WTC11 (cell line): Measurements from ENCODE around the gene ABCB7. TPM values are rescaled to one million over a fixed set of nuclear protein-coding genes. Genes with fewer than 3 reads are reported as not detected.

ENCODE experiments used
- ATAC-seq: fragments of 200-7000 bp; cut with Tn5 transposase; 2 replicates; pipeline ENCODE4 v1.10.0; 2021; ENCODE audit warnings: mild to moderate bottlenecking, moderate library complexity
- CTCF ChIA-PET: fragments of 300-600 bp; sonication (Branson Sonifier 250); formaldehyde crosslinking; loops from one replicate; lab custom pipeline; 2021; ENCODE audit warnings: antibody characterized with exemption; lab: Charles Lee
- POLR2A ChIA-PET: fragments of 350-600 bp; sonication (Branson Sonifier 250); formaldehyde crosslinking; loops from one replicate; lab custom pipeline; 2021; ENCODE audit warnings: antibody characterized with exemption; lab: Charles Lee
- DNase-seq: peaks from one replicate; pipeline ENCODE4 v3.0.0; 2021; ENCODE audit warnings: low spot score
- H3K27ac Mint-ChIP-seq: 2 replicates; pipeline ENCODE4 v1.8.0; 2021; ENCODE audit warnings: mixed read lengths
- H3K27me3 Mint-ChIP-seq: 2 replicates; pipeline ENCODE4 v1.8.0; 2021; ENCODE audit warnings: low read depth, mild to moderate bottlenecking, moderate library complexity, mixed read lengths
- H3K36me3 Mint-ChIP-seq: 2 replicates; pipeline ENCODE4 v1.8.0; 2021; ENCODE audit warnings: mixed read lengths
- H3K4me1 Mint-ChIP-seq: 2 replicates; pipeline ENCODE4 v1.8.0; 2022; ENCODE audit warnings: mixed read lengths
- H3K4me3 Mint-ChIP-seq: 2 replicates; pipeline ENCODE4 v1.8.0; 2021; ENCODE audit warnings: mild to moderate bottlenecking, moderate library complexity, mixed read lengths
- H3K9me3 Mint-ChIP-seq: 2 replicates; pipeline ENCODE4 v1.8.0; 2021; ENCODE audit warnings: mixed read lengths
- ATF6 ChIP-seq: sonication (generic); formaldehyde crosslinking; IDR thresholded peaks from 2 replicates; pipeline ENCODE4 v1.8.1; 2023; ENCODE audit warnings: mild to moderate bottlenecking, missing genetic modification reagents
- CREB1 ChIP-seq: sonication (generic); formaldehyde crosslinking; IDR thresholded peaks from 2 replicates; pipeline ENCODE4 v1.8.0; 2023; ENCODE audit warnings: mild to moderate bottlenecking, missing genetic modification reagents
- ETV6 ChIP-seq: sonication (generic); formaldehyde crosslinking; IDR thresholded peaks from 2 replicates; pipeline ENCODE4 v1.8.1; 2022; ENCODE audit warnings: mild to moderate bottlenecking, missing genetic modification reagents
- FOXK1 ChIP-seq: sonication (generic); formaldehyde crosslinking; IDR thresholded peaks from 2 replicates; pipeline ENCODE4 v1.8.0; 2022; ENCODE audit warnings: mild to moderate bottlenecking, moderate library complexity, missing genetic modification reagents
- GRHL2 ChIP-seq: fragments of 250-450 bp; sonication (Bioruptor Pico); IDR thresholded peaks from 2 replicates; pipeline ENCODE4 v1.8.0; 2022; ENCODE audit warnings: mild to moderate bottlenecking, moderate library complexity; ENCODE audit not compliant: insufficient replicate concordance, severe bottlenecking
- IRF2 ChIP-seq: sonication (generic); formaldehyde crosslinking; IDR thresholded peaks from 2 replicates; pipeline ENCODE4 v1.8.0; 2022; ENCODE audit warnings: low read depth, missing genetic modification reagents, borderline replicate concordance
- JAZF1 ChIP-seq: fragments of 250-450 bp; sonication (Bioruptor Pico); IDR thresholded peaks from 2 replicates; pipeline ENCODE4 v1.9.0; 2021; ENCODE audit warnings: moderate library complexity, mild to moderate bottlenecking, inconsistent platforms
- KAT7 ChIP-seq: sonication (generic); formaldehyde crosslinking; IDR thresholded peaks from 2 replicates; pipeline ENCODE4 v1.8.1; 2023; ENCODE audit warnings: missing genetic modification reagents, mild to moderate bottlenecking, borderline replicate concordance
- MLX ChIP-seq: sonication (generic); formaldehyde crosslinking; IDR thresholded peaks from 2 replicates; pipeline ENCODE4 v1.8.1; 2023; ENCODE audit warnings: mild to moderate bottlenecking, missing genetic modification reagents, moderate library complexity
- MXD4 ChIP-seq: fragments of 250-450 bp; sonication (Bioruptor Pico); IDR thresholded peaks from 2 replicates; pipeline ENCODE4 v1.8.0; 2021; ENCODE audit warnings: mild to moderate bottlenecking, moderate library complexity, borderline replicate concordance
- NR2C2 ChIP-seq: sonication (generic); formaldehyde crosslinking; IDR thresholded peaks from 2 replicates; pipeline ENCODE4 v1.8.0; 2022; ENCODE audit warnings: mild to moderate bottlenecking, missing genetic modification reagents
- SOX15 ChIP-seq: fragments of 250-450 bp; sonication (Bioruptor Pico); IDR thresholded peaks from 2 replicates; pipeline ENCODE4 v1.9.0; 2021; ENCODE audit warnings: mild to moderate bottlenecking
- TP53 ChIP-seq: sonication (generic); formaldehyde crosslinking; IDR thresholded peaks from 2 replicates; pipeline ENCODE4 v1.8.1; 2023; ENCODE audit warnings: mild to moderate bottlenecking, missing genetic modification reagents
- ZBTB21 ChIP-seq: sonication (generic); formaldehyde crosslinking; IDR thresholded peaks from 2 replicates; pipeline ENCODE4 v1.8.1; 2023; ENCODE audit warnings: mild to moderate bottlenecking, missing genetic modification reagents, borderline replicate concordance
- ZNF317 ChIP-seq: sonication (generic); formaldehyde crosslinking; IDR thresholded peaks from 2 replicates; pipeline ENCODE4 v1.8.1; 2023; ENCODE audit warnings: low read depth, mild to moderate bottlenecking, moderate library complexity, missing genetic modification reagents, borderline replicate concordance
- ZNF671 ChIP-seq: fragments of 250-450 bp; sonication (Bioruptor Pico); IDR thresholded peaks from 2 replicates; pipeline ENCODE4 v1.8.0; 2021; ENCODE audit warnings: mild to moderate bottlenecking
- total RNA-seq: library from RNA; stranded (reverse); gene quantifications from 3 replicates; pipeline ENCODE4 v1.2.3, GENCODE V29; 2021
- TF ChIP-seq, protein P1 (sequence below): fragments of 250-450 bp; sonication (Bioruptor Pico); IDR thresholded peaks from 2 replicates; pipeline ENCODE4 v1.9.0; 2021; ENCODE audit warnings: mild to moderate bottlenecking, borderline replicate concordance
- TF ChIP-seq, protein P2 (sequence below): sonication (generic); formaldehyde crosslinking; IDR thresholded peaks from 2 replicates; pipeline ENCODE4 v1.8.1; 2023; ENCODE audit warnings: mild to moderate bottlenecking, moderate library complexity, missing genetic modification reagents
- TF ChIP-seq, protein P3 (sequence below): sonication (generic); formaldehyde crosslinking; IDR thresholded peaks from 2 replicates; pipeline ENCODE4 v1.8.0; 2023; ENCODE audit warnings: missing genetic modification reagents

ABCB7 gene
- total RNA-seq, 1 experiment from 2014 or later, result 41.6 TPM

DNA sequence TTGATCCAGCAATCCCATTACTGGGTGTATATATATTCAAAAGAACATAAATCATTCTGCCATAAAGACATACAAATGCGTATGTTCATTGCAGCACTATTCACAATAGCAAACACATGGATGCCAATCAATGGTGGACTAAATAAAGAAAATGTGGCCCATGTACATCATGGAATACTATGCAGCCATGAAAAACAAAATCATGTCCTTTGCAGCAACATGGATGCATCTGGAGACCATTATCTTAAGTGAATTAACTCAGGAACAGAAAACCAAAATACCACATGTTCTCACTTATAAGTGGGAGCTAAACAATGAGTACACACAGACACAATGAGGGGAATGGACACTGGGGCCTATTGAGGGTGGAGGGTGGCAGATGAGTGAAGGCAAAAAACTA is 81.6 kb downstream of the ABCB7 start:
- no peak for TF ChIP-seq CREB1 (CRISPR knock-in tag)
- TF ChIP-seq, protein P1, sequence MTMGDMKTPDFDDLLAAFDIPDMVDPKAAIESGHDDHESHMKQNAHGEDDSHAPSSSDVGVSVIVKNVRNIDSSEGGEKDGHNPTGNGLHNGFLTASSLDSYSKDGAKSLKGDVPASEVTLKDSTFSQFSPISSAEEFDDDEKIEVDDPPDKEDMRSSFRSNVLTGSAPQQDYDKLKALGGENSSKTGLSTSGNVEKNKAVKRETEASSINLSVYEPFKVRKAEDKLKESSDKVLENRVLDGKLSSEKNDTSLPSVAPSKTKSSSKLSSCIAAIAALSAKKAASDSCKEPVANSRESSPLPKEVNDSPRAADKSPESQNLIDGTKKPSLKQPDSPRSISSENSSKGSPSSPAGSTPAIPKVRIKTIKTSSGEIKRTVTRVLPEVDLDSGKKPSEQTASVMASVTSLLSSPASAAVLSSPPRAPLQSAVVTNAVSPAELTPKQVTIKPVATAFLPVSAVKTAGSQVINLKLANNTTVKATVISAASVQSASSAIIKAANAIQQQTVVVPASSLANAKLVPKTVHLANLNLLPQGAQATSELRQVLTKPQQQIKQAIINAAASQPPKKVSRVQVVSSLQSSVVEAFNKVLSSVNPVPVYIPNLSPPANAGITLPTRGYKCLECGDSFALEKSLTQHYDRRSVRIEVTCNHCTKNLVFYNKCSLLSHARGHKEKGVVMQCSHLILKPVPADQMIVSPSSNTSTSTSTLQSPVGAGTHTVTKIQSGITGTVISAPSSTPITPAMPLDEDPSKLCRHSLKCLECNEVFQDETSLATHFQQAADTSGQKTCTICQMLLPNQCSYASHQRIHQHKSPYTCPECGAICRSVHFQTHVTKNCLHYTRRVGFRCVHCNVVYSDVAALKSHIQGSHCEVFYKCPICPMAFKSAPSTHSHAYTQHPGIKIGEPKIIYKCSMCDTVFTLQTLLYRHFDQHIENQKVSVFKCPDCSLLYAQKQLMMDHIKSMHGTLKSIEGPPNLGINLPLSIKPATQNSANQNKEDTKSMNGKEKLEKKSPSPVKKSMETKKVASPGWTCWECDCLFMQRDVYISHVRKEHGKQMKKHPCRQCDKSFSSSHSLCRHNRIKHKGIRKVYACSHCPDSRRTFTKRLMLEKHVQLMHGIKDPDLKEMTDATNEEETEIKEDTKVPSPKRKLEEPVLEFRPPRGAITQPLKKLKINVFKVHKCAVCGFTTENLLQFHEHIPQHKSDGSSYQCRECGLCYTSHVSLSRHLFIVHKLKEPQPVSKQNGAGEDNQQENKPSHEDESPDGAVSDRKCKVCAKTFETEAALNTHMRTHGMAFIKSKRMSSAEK (CRISPR knock-in tag), result no peak
- no peak for TF ChIP-seq KAT7 (CRISPR knock-in tag)
- no peak for TF ChIP-seq FOXK1 (CRISPR knock-in tag)
- no peak for TF ChIP-seq JAZF1 (CRISPR knock-in tag)
- TF ChIP-seq, protein P2, sequence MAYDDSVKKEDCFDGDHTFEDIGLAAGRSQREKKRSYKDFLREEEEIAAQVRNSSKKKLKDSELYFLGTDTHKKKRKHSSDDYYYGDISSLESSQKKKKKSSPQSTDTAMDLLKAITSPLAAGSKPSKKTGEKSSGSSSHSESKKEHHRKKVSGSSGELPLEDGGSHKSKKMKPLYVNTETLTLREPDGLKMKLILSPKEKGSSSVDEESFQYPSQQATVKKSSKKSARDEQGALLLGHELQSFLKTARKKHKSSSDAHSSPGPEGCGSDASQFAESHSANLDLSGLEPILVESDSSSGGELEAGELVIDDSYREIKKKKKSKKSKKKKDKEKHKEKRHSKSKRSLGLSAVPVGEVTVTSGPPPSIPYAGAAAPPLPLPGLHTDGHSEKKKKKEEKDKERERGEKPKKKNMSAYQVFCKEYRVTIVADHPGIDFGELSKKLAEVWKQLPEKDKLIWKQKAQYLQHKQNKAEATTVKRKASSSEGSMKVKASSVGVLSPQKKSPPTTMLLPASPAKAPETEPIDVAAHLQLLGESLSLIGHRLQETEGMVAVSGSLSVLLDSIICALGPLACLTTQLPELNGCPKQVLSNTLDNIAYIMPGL (CRISPR knock-in tag), result no peak
- no peak for TF ChIP-seq MXD4 (CRISPR knock-in tag)
- TF ChIP-seq, protein P3, sequence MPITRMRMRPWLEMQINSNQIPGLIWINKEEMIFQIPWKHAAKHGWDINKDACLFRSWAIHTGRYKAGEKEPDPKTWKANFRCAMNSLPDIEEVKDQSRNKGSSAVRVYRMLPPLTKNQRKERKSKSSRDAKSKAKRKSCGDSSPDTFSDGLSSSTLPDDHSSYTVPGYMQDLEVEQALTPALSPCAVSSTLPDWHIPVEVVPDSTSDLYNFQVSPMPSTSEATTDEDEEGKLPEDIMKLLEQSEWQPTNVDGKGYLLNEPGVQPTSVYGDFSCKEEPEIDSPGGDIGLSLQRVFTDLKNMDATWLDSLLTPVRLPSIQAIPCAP (CRISPR knock-in tag), result no peak
- TF ChIP-seq GRHL2, result no peak
- no peak for TF ChIP-seq MLX (CRISPR knock-in tag)
- TF ChIP-seq ZNF671 (CRISPR knock-in tag), result no peak
- TF ChIP-seq NR2C2 (CRISPR knock-in tag), result no peak
- no peak for TF ChIP-seq SOX15 (CRISPR knock-in tag)
- TF ChIP-seq ETV6 (CRISPR knock-in tag), result no peak
- TF ChIP-seq ATF6 (CRISPR knock-in tag), result no peak
- no peak for TF ChIP-seq ZNF317
- TF ChIP-seq ZBTB21 (CRISPR knock-in tag), result no peak
- no peak for TF ChIP-seq IRF2 (CRISPR knock-in tag)
- no peak for TF ChIP-seq TP53 (CRISPR knock-in tag)
- H3K4me1 Mint-ChIP-seq, result peaks cover 8% of the 10 kb centered on the region; the same call in 1 of the 2 replicates
- DNase-seq, result no peak
- no peaks in the 10 kb centered on the region for H3K9me3 Mint-ChIP-seq
- no peak overlapping the region for H3K4me3 Mint-ChIP-seq
- H3K27ac Mint-ChIP-seq, result no peak overlapping the region
- POLR2A ChIA-PET, result no interaction called here
- no peak for ATAC-seq
- peaks cover 6% of the 10 kb centered on the region for H3K36me3 Mint-ChIP-seq
- H3K27me3 Mint-ChIP-seq, result no peaks in the 10 kb centered on the region
- CTCF ChIA-PET, result no interaction called here
